SK-N-DZ (cell line): ENCODE data around the gene KAT14. TPM values are rescaled to one million over a fixed set of nuclear protein-coding genes. Genes with fewer than 3 reads are reported as not detected.
"Not testable (repeated sequence)": the region's sequence is repeated elsewhere in the genome, so short reads cannot be mapped to it uniquely, and the experiment has no call there.

Experiments used
- DNase-seq: peaks from one replicate; pipeline ENCODE4 v3.0.0-alpha.2; 2015; ENCODE audit warnings: low spot score
- polyA plus RNA-seq, 2 experiments: library from polyadenylated mRNA; depleted of rRNA; stranded (reverse); fragments of >200 nt; gene quantifications; 2 replicates each; pipeline ENCODE4 v1.2.3, GENCODE V29; 2014

KAT14 gene, protein sequence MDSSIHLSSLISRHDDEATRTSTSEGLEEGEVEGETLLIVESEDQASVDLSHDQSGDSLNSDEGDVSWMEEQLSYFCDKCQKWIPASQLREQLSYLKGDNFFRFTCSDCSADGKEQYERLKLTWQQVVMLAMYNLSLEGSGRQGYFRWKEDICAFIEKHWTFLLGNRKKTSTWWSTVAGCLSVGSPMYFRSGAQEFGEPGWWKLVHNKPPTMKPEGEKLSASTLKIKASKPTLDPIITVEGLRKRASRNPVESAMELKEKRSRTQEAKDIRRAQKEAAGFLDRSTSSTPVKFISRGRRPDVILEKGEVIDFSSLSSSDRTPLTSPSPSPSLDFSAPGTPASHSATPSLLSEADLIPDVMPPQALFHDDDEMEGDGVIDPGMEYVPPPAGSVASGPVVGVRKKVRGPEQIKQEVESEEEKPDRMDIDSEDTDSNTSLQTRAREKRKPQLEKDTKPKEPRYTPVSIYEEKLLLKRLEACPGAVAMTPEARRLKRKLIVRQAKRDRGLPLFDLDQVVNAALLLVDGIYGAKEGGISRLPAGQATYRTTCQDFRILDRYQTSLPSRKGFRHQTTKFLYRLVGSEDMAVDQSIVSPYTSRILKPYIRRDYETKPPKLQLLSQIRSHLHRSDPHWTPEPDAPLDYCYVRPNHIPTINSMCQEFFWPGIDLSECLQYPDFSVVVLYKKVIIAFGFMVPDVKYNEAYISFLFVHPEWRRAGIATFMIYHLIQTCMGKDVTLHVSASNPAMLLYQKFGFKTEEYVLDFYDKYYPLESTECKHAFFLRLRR
- 21.5 and 27.2 TPM in 2 replicates for polyA plus RNA-seq (2014; cell fraction: cytosol; rRNA removed)
- 10.3 and 17.2 TPM in 2 replicates for polyA plus RNA-seq (2014; cell fraction: nucleus; rRNA removed)

- peak; percentile 91 for DNase-seq
Measured at GRCh38 chr20:18137412-18138265, at the start of gene KAT14, which contains the start of gene PET117. Gene KAT14, plus strand, starts transcription at chr20:18137863. Its CDS starts 4,798 bp downstream, at chr20:18142661. Gene PET117, plus strand, starts transcription at chr20:18137863. Its CDS starts 93 bp downstream, at chr20:18137956.

- not testable (repeated sequence) for DNase-seq
Measured at GRCh38 chr20:18088298-18088697, 49.4 kb upstream of the KAT14 start.

GRCh38 chr20:18088841-18089240 lies 48.8 kb upstream of the KAT14 start:
- not testable (repeated sequence) for DNase-seq

GRCh38 chr20:18090044-18090443 lies 47.6 kb upstream of the KAT14 start:
- no peak for DNase-seq

GRCh38 chr20:18090477-18090876 lies 47.2 kb upstream of the KAT14 start:
- DNase-seq, result no peak

DNA sequence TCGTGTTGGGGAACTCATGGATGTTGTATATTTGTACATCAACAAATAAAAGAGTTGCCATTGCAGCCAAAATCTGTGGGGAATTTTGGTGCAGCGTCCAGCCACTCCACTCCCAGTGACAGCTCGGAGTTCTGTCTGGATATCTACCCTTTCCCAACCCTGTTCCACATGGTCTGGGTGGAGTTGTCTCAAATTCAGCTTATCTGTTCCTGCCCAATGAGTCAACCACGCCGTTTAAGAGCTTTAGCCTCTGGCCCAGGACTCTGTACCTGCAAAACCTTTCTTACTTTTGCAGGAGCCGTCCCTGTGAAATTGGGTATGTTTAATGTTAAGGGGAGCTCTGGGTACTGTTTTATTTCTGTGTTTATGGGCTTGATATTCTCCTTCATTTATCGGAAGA lies 46.0 kb upstream of the KAT14 start:
- DNase-seq, result no peak

GRCh38 chr20:18092890-18093289 lies 44.8 kb upstream of the KAT14 start:
- peak; percentile 41 for DNase-seq

- DNase-seq, result no peak
Measured at GRCh38 chr20:18093388-18093787, 44.3 kb upstream of the KAT14 start.

- no peak for DNase-seq
Measured at GRCh38 chr20:18094191-18094590, 43.5 kb upstream of the KAT14 start.

DNA sequence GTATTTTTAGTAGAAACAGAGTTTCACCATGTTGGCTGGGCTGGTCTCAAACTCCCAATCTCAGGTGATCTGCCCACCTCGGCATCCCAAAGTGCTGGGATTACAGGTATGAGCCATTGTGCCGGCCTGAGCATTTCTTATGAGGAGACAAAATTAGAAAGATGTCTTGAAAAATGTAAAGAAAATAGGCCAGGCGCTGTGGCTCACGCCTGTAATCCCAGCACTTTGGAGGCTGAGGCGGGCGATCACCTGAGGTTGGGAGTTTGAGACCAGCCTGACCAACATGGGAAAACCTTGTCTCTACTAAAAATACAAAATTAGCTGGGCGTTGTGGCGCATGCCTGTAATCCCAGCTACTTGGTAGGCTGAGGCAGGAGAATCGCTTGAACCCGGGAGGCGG lies 37.1 kb upstream of the KAT14 start:
- DNase-seq, result not testable (repeated sequence)

GRCh38 chr20:18101125-18101810 lies 36.4 kb upstream of the KAT14 start:
- no peak for DNase-seq

DNA sequence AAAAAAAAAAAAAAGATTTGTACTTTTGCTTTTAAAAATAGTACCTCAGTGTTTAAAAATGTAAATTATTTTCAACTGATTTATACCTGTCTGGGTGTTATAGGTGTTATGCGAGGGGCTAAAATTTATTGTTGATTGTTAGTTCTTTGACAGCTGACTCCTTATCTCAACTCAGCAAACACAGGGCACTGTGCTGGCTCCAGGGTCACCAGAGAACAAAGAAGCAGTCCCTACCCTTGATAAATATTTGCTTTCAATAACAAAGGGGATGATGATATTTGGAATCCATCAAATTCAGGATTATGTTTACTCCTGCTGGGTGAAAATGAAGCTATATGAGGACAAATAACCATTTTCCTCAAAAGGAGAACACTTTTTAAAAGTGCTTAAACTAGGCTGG lies 34.2 kb upstream of the KAT14 start:
- no peak for DNase-seq

GRCh38 chr20:18108326-18108725 lies 29.3 kb upstream of the KAT14 start:
- no peak for DNase-seq

DNA sequence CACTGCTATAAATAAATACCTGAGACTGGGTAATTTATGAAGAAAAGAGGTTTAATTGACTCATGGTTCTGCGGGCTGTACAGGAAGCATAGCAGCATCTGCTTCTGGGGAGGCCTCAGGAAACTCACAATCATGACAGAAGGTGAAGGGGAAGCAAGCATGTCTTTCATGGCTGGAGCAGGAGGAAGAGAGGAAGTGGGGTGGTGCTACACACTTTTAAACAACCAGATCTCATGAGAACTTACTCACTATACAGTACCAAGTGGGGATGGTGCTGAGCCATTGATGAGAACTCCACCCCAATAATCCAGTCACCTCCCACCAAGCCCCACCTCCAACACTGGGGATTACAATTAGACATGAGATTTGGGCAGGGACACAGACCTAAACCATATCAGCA lies 9.1 kb upstream of the KAT14 start:
- DNase-seq, result not testable (repeated sequence)

GRCh38 chr20:18132663-18133062 lies 5.0 kb upstream of the KAT14 start:
- no peak for DNase-seq

DNA sequence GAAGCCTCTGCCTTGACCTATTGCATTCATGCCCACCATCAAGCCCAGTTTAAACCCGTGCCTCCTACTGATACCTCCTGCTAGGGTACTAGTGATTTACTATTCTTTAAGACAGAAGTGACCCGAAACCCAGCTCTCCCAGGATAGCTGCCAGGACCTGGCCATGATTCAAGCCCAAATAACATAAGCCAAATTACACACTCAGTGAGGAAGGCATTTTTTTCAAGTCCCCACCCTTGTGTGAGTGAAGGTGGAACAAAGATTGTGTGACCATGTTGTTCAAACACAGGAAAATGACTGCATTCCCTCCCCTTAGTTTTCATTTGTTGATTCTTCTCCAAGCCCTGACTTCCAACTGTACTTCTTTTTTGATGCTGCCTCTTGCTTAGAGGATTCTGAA lies 3.7 kb upstream of the KAT14 start:
- DNase-seq, result no peak

DNA sequence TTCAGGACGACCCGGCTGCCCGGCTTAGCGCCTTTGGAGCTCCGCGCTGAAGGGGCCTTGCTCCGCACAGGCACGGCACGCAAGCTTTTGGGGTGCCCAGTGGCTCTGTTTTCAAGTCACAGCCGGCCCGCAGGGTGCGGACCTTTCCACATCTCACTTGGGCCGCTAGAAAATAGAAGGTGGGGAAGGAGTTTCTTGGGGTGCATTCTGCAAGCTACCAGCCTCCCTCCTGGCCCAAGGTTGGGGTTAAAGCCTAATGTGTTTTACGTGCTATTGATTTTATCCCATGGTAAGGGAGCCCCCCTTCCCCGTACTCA lies 561 bp downstream of the KAT14 start:
- DNase-seq, result no peak

GRCh38 chr20:18138639-18139583 lies 1.2 kb downstream of the KAT14 start:
- no peak for DNase-seq

GRCh38 chr20:18139832-18140231 lies 2.2 kb downstream of the KAT14 start:
- no peak for DNase-seq

- DNase-seq, result no peak
Measured at GRCh38 chr20:18144541-18145099, 7.0 kb downstream of the KAT14 start.
